Peyer's patch (tissue), 4 donors: ENCODE data around the gene NOC4L. TPM values are rescaled to one million over a fixed set of nuclear protein-coding genes. Genes with fewer than 3 reads are reported as not detected.

Experiments
- DNase-seq, 3 donors: peaks; one replicate each; pipeline ENCODE4 v3.0.0-alpha.2; 2017 to 2019
- H3K27ac ChIP-seq, 4 donors: fragments of 200-600 bp; sonication (generic); one replicate each; pipeline ENCODE4 v1.5.1; 2016 to 2019
- H3K27me3 ChIP-seq, 2 donors: fragments of 200-600 bp; sonication (generic); one replicate each; pipeline ENCODE4 v1.5.1; 2019
- H3K36me3 ChIP-seq, 3 donors: fragments of 200-600 bp; sonication (generic); one replicate each; pipeline ENCODE4 v1.5.1; 2016 to 2019
- H3K4me1 ChIP-seq, 4 donors: fragments of 200-600 bp; sonication (generic); one replicate each; pipeline ENCODE4 v1.5.1; 2016 to 2019
- H3K4me3 ChIP-seq, 4 donors: fragments of 200-600 bp; sonication (generic); 1 replicate in 3 of 4; 2 replicates in 1 of 4; pipeline ENCODE4 v1.5.1; 2016 to 2019; ENCODE audit warnings: mild to moderate bottlenecking in 1 of 4
- H3K9me3 ChIP-seq, 4 donors: fragments of 200-600 bp; sonication (generic); one replicate each; pipeline ENCODE4 v1.5.1; 2016 to 2019; ENCODE audit warnings: mild to moderate bottlenecking in 1 of 4
- CTCF ChIP-seq, 6 experiments: fragments of 450-650 bp in 4 of 6; fragments of 200-600 bp in 2 of 6; sonication (generic) in 1 of 6; IDR thresholded peaks; one replicate each; pipeline ENCODE4 v1.5.1; 2017 to 2019; ENCODE audit warnings: antibody characterized with exemption in 6 of 6, mild to moderate bottlenecking in 3 of 6, moderate library complexity in 1 of 6
- POLR2A ChIP-seq, 2 donors: fragments of 450-650 bp; IDR thresholded peaks; one replicate each; pipeline ENCODE4 v1.5.1; 2017; ENCODE audit warnings: antibody characterized with exemption in 2 of 2, mild to moderate bottlenecking in 2 of 2, moderate library complexity in 2 of 2
- total RNA-seq, 4 donors: library from RNA; depleted of rRNA; stranded (reverse); fragments of >200 nt; gene quantifications; one replicate each; pipeline ENCODE4 v1.1.0, GENCODE V29; 2016

NOC4L gene
- total RNA-seq, 4 donors from 2014 or later, result 8.9 to 47.0 (median 12.2) TPM

DNA sequence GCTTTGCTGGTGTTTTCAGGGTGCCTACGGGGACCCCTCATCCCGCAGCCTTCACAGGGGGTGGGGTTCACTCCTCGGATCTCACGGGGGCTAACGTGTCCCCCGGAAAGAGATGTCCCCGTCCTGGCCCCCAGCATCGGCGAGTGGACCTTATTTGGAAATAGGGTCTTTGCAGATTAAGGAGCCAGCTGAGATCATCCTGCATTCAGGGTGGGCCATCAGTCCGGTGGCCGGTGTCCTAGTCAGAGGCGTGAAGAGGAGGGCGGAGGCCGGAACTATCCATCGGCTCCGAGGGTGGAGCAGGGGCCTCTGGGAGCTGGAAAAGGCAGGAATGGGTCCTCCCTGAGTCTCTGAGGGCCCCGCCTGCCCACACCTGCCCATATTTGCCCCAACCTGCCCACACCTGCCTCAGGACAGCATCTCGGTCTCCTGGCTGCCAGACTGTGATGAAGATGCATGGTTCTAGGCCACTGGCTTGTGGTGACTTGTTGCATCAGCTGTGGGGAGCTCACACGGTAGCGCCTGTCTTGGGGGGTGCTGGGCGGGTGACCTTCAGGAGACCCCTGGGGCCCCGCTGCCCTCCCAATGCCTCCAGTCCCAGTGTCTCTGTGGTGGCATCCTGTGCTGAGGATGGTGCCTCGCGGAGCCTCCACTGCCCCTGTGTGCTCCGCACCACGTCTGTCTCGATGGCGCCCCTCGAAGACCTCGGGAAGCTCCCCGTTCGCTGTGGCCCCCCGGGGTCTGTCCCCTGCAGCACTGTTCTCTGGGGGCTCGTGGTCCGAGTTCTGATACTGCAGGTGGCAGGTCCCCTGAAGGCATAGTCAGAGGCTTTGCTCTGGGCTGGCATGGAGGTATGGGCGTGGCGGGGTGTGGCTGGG lies 14.7 kb downstream of the NOC4L start:
- Histone ChIP-seq H3K4me1 (peaks cover 0 to 14% (median 2%) of the 10 kb centered on the region in 4 donors), H3K4me3 (no peak overlapping the region), H3K9me3 (no peaks in the 10 kb centered on the region), H3K27me3 (no peaks in the 10 kb centered on the region), H3K36me3 (no peaks in the 10 kb centered on the region), H3K27ac (no peak overlapping the region)
- no peak for DNase-seq
- TF ChIP-seq POLR2A (IDR thresholded peaks at IDR 0.05), result no peak
- TF ChIP-seq CTCF (IDR thresholded peaks at IDR 0.05), result no peak

- Histone ChIP-seq H3K9me3 (no peaks in the 10 kb centered on the region), H3K27me3 (no peaks in the 10 kb centered on the region), H3K27ac (no peak overlapping the region), H3K4me1 (peaks cover 0 to 14% (median 0%) of the 10 kb centered on the region in 4 donors), H3K4me3 (no peak overlapping the region), H3K36me3 (no peaks in the 10 kb centered on the region)
- DNase-seq, result no peak
- TF ChIP-seq CTCF (IDR thresholded peaks at IDR 0.05), result no peak
- TF ChIP-seq POLR2A (IDR thresholded peaks at IDR 0.05), result no peak
Measured at GRCh38 chr12:132159555-132160003, 15.3 kb downstream of the NOC4L start.

DNA sequence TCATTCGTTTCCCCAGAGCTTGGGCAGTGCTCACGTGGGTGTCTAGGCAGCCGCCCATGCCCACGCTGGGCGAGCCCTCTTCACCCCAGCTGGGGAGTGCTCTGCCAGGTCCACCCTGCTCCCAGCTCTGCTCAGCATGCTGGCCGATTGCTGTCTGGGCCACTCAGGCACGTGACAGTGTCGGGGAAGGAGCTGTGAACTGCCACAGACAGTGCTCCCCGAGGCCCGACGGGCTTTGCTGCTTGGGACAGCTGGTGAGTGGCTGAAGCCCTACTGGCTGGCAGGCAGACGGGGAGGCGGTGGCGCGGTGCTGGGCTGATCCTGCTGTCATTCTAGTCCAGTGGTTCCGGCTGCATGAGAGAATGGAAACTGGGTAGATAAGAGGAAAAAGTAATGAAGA lies 15.8 kb downstream of the NOC4L start:
- Histone ChIP-seq H3K27me3 (no peaks in the 10 kb centered on the region), H3K27ac (no peak overlapping the region), H3K36me3 (no peaks in the 10 kb centered on the region), H3K9me3 (no peaks in the 10 kb centered on the region), H3K4me3 (no peak overlapping the region), H3K4me1 (peaks cover 0 to 14% (median 0%) of the 10 kb centered on the region in 4 donors)
- TF ChIP-seq CTCF (IDR thresholded peaks at IDR 0.05), result no peak
- TF ChIP-seq POLR2A (IDR thresholded peaks at IDR 0.05), result no peak
- no peak for DNase-seq

- H3K27ac ChIP-seq, result no peak overlapping the region
- no peaks in the 10 kb centered on the region for H3K36me3 ChIP-seq
- H3K27me3 ChIP-seq, result no peaks in the 10 kb centered on the region
- no peaks in the 10 kb centered on the region for H3K9me3 ChIP-seq
- no peak overlapping the region for H3K4me3 ChIP-seq
- no peak for TF ChIP-seq CTCF (IDR thresholded peaks at IDR 0.05)
- no peak for TF ChIP-seq POLR2A (IDR thresholded peaks at IDR 0.05)
- DNase-seq, result no peak
- H3K4me1 ChIP-seq, result peaks cover 0 to 14% (median 0%) of the 10 kb centered on the region in 4 donors
Measured at GRCh38 chr12:132160601-132161035, 16.4 kb downstream of the NOC4L start.

DNA sequence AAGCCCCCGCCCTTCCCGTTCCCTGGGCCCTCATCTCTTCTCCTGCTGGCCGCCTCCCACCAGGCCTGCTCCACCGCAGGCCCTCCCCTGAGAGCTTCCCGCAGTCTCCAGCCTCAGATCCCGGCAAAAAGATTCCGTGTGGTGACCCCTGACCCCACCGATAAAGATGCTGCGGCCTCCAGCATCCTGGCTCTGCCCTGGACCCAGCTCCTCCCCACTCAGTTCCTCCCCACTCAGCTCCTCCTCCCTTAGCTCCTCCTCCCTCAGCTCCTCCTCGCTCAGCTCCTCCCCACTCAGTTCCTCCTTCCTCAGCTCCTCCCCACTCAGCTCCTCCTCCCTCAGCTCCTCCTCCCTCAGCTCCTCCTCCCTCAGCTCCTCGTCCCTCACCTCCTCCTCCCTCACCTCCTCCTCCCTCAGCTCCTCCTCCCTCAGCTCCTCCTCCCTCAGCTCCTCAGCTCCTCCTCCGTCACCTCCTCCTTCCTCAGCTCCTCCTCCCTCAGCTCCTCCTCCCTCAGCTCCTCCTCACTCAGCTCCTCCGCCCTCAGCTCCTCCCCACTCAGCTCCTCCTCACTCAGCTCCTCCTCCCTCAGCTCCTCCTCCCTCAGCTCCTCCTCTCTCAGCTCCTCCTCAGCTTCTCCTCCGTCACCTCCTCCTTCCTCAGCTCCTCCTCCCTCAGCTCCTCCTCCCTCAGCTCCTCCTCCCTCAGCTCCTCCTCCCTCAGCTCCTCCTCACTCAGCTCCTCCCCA lies 17.0 kb downstream of the NOC4L start:
- H3K4me3 ChIP-seq, result no peak overlapping the region
- H3K27ac ChIP-seq, result no peak overlapping the region
- H3K36me3 ChIP-seq, result no peaks in the 10 kb centered on the region
- no peak for TF ChIP-seq CTCF (IDR thresholded peaks at IDR 0.05)
- DNase-seq, result no peak
- H3K9me3 ChIP-seq, result no peaks in the 10 kb centered on the region
- H3K27me3 ChIP-seq, result no peaks in the 10 kb centered on the region
- peaks cover 0 to 14% (median 0%) of the 10 kb centered on the region in 4 donors for H3K4me1 ChIP-seq
